Endothelial cell of umbilical vein (primary cell): ENCODE data around the gene STMN1. TPM values are rescaled to one million over a fixed set of nuclear protein-coding genes. Genes with fewer than 3 reads are reported as not detected.
A peak's percentile ranks its signal among the peaks of the same experiment; 100 is the strongest.

Experiments used
- BruUV-seq: library from RNA; stranded (reverse); fragments of 400-500 nt; replicated peaks from 2 replicates; lab custom pipeline; 2021; lab: Mats Ljungman, UMichigan
- CTCF ChIA-PET: fragments of 300-600, 350-600 bp; sonication (Branson Sonifier 250); formaldehyde crosslinking; loops from one replicate; lab custom pipeline; 2021; ENCODE audit warnings: antibody characterized with exemption, inconsistent platforms; lab: Charles Lee
- POLR2A ChIA-PET: fragments of 300-600, 350-600 bp; sonication (Branson Sonifier 250); formaldehyde crosslinking; loops from one replicate; lab custom pipeline; 2021; ENCODE audit warnings: antibody characterized with exemption, inconsistent platforms; lab: Charles Lee
- DNase-seq: peaks from one replicate; pipeline ENCODE4 v3.0.0-alpha.2; 2011; ENCODE audit warnings: low read depth, low spot score
- FAIRE-seq: peaks from 2 replicates; lab custom pipeline; 2011; peaks lifted over from hg19 to GRCh38; lab: Jason Lieb, UNC
- H2AFZ ChIP-seq: 2 replicates; pipeline ENCODE4 v1.6.0; 2012; ENCODE audit warnings: low read depth, low read length, control low read depth, inconsistent platforms
- H3K27ac ChIP-seq: 2 replicates; pipeline ENCODE4 v1.5.1; 2011; ENCODE audit warnings: low read depth, mild to moderate bottlenecking, control low read depth, low read length, moderate library complexity; ENCODE audit not compliant: insufficient read depth
- H3K27me3 ChIP-seq, 2 experiments: 2 replicates each; pipeline versions ENCODE4 v1.6.0 to v1.6.1; 2011; ENCODE audit warnings: low read length in 2 of 2, mixed read lengths in 1 of 2; ENCODE audit not compliant: control insufficient read depth in 2 of 2, insufficient read depth in 2 of 2
- H3K36me3 ChIP-seq, 2 experiments: 2 replicates in 1 of 2; 3 replicates in 1 of 2; pipeline ENCODE4 v1.5.1; 2011; ENCODE audit warnings: low read length in 2 of 2, mild to moderate bottlenecking in 1 of 2, moderate library complexity in 1 of 2; ENCODE audit not compliant: control insufficient read depth in 2 of 2, insufficient read depth in 2 of 2; ENCODE audit errors: extremely low read depth in 1 of 2
- H3K4me1 ChIP-seq: 3 replicates; pipeline ENCODE4 v1.5.1; 2011; ENCODE audit warnings: mild to moderate bottlenecking, low read length; ENCODE audit not compliant: control insufficient read depth, insufficient read depth; ENCODE audit errors: extremely low read depth
- H3K4me2 ChIP-seq: 2 replicates; pipeline ENCODE4 v1.6.1; 2011; ENCODE audit warnings: low read length, control low read depth, mixed read lengths; ENCODE audit not compliant: insufficient read depth
- H3K4me3 ChIP-seq, 3 experiments: fragments of 200-600 bp in 1 of 3; sonication (generic), shearing (Covaris generic) in 1 of 3; replicated peaks in 1 of 3; 2 replicates each; pipeline ENCODE4 v1.5.1; 2011 to 2016; ENCODE audit warnings: control low read depth in 3 of 3, low read length in 3 of 3, mild to moderate bottlenecking in 2 of 3, inconsistent platforms in 1 of 3, low read depth in 1 of 3, moderate library complexity in 1 of 3; ENCODE audit not compliant: insufficient read depth in 1 of 3
- H3K79me2 ChIP-seq: 2 replicates; pipeline ENCODE4 v1.6.0; 2012; ENCODE audit warnings: low read length, inconsistent platforms; ENCODE audit not compliant: control insufficient read depth, insufficient read depth
- H3K9ac ChIP-seq: replicated peaks from 2 replicates; pipeline ENCODE3; 2011; ENCODE audit warnings: low read length, control low read depth; ENCODE audit not compliant: insufficient read depth; ENCODE audit errors: extremely low read depth
- H3K9me1 ChIP-seq: replicated peaks from 3 replicates; pipeline ENCODE4 v1.6.0; 2011; ENCODE audit warnings: mild to moderate bottlenecking, low read length; ENCODE audit not compliant: control insufficient read depth, insufficient read depth; ENCODE audit errors: extremely low read depth
- H3K9me3 ChIP-seq: replicated peaks from 2 replicates; pipeline ENCODE4 v1.5.1; 2012; ENCODE audit warnings: low read length, inconsistent platforms; ENCODE audit not compliant: control insufficient read depth, insufficient read depth
- H4K20me1 ChIP-seq: replicated peaks from 2 replicates; pipeline ENCODE3; 2011; ENCODE audit warnings: mild to moderate bottlenecking, low read length; ENCODE audit not compliant: control insufficient read depth, insufficient read depth; ENCODE audit errors: extremely low read depth
- CTCF ChIP-seq, 2 donors: IDR thresholded peaks; 1 replicate in 1 of 2; 2 replicates in 1 of 2; pipeline ENCODE4 v1.5.1; 2011; ENCODE audit warnings: low read length in 2 of 2, mild to moderate bottlenecking in 2 of 2, moderate library complexity in 2 of 2, control low read depth in 1 of 2, inconsistent platforms in 1 of 2, low read depth in 1 of 2; ENCODE audit not compliant: insufficient read depth in 1 of 2; ENCODE audit errors: extremely low read depth in 1 of 2
- MAX ChIP-seq: IDR thresholded peaks from 2 replicates; pipeline ENCODE4 v1.6.1; 2011; ENCODE audit not compliant: insufficient read depth, insufficient read length
- dilution Hi-C: fragments of 300-500 bp; cut with MboI; formaldehyde crosslinking; loops from one replicate; pipeline ENCODE4 v1.15.0; 2019; ENCODE audit warnings: low sequenced_read_pairs; ENCODE audit not compliant: extremely low pct_ligation_motif_present
- intact Hi-C: fragments of 100-400 bp; cut with micrococcal nuclease; formaldehyde crosslinking; loops from one replicate; pipeline ENCODE4 v1.10.0; 2022
- polyA plus RNA-seq, 4 experiments: library from polyadenylated mRNA; depleted of rRNA in 3 of 4; stranded (reverse) in 3 of 4; unstranded in 1 of 4; fragments of >200 nt; gene quantifications; 2 replicates each; pipeline versions ENCODE4 v1.2.1 to v1.2.3, GENCODE V29; 2011 to 2012; ENCODE audit warnings: missing spikeins in 1 of 4
- total RNA-seq: library from RNA; stranded (reverse); gene quantifications from 2 replicates; pipeline ENCODE4 v1.2.3, GENCODE V29; 2021

Gene STMN1
- total and polyA plus RNA-seq, 2 donors (not counting 3 experiments of a cell fraction or from before 2014, with no cell fraction given), result 102 to 503 TPM

- H3K4me1 ChIP-seq, result peaks cover 12% of the 10 kb centered on the region
Measured at GRCh38 chr1:25895365-25895990, 10.7 kb downstream of the STMN1 start.

More at GRCh38 chr1:25895365-25895990, 10.7 kb downstream of the STMN1 start:
- Histone ChIP-seq H2AFZ (no peak overlapping the region), H3K9me1 (no peaks in the 10 kb centered on the region), H3K27me3 (no peaks in the 10 kb centered on the region), H3K36me3 (peaks cover 15 to 17% of the 10 kb centered on the region in 2 experiments), H4K20me1 (no peaks in the 10 kb centered on the region), H3K79me2 (peaks cover 7% of the 10 kb centered on the region), H3K4me2 (no peak overlapping the region), H3K9ac (no peak overlapping the region), H3K4me3 (no peak overlapping the region), H3K27ac (peak overlapping the region; percentile 4), H3K9me3 (no peaks in the 10 kb centered on the region)
- ChIA-PET POLR2A (interaction anchor here (1.8 to 2.3 kb wide), 2 partner anchors 10 to 102 kb away, joined by 14 to 20 read pairs; partner anchors contain the start of gene PAFAH2), CTCF (interaction anchor here (0.6 to 15.3 kb wide), 60 partner anchors 9 to 521 kb away, joined by 3 to 404 read pairs (median 4); partner anchors contain the start of genes EXTL1, PAFAH2, PAQR7 and PDIK1L)
- FAIRE-seq, result peak; percentile 99
- DNase-seq, result peak; percentile 95
- dilution Hi-C loops, result loop anchor here (25.0 kb wide), 1 partner anchor 92 kb away; the partner anchor contains the start of gene PAFAH2
- no TSS peak for BruUV-seq
- peak; percentile 98 to 99 for TF ChIP-seq CTCF (IDR thresholded peaks at IDR 0.05; ENCODE audit: extremely low read depth in 1 of 2, insufficient read depth in 1 of 2, low read depth in 1 of 2, low read length in 2 of 2)
- no peak for TF ChIP-seq MAX
- intact Hi-C loops, result loop anchor here (1.0 to 2.0 kb wide), 4 partner anchors 10 to 140 kb away; partner anchors contain the start of gene PAFAH2
